Measurements from ENCODE around the gene DYDC1.
A peak's percentile ranks its signal among the peaks of the same experiment; 100 is the strongest.
"Not testable (repeated sequence)": the region's sequence is repeated elsewhere in the genome, so short reads cannot be mapped to it uniquely, and the experiment has no call there.

The DYDC1 gene

DNA sequence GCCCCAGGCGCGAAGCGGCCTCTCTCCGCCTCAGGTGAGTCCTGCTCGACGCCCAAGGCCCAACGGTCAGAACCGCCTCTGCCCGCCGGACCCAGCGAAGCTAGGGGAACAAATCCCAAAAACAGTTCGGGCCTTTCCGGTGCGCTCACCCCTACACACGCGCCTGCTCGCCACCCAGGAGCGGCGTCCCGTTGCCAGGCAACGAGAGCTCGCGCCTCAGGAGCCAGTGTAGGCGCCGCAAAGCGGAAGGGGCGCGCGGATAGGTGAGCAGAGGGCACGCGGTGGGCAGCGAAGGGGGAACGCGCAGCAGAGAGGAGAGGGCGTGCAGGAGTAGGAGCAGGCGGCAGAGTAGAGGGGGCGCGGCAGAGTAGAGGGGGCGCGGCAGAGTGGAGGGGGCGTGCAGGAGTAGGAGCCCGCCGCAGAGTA, at the start of gene DYDC1, which contains the start of gene DYDC2:
TSS of gene DYDC1 (minus strand) at position 193 of the 426 bp plus-strand sequence. CDS start 4,154 bp downstream, outside the sequence.
TSS of gene DYDC2 (plus strand) at position 219 of the 426 bp plus-strand sequence. CDS start 5,663 bp downstream, outside the sequence.
- peak in 1 of 4 experiments; percentile 3 for DNase-seq

DNA sequence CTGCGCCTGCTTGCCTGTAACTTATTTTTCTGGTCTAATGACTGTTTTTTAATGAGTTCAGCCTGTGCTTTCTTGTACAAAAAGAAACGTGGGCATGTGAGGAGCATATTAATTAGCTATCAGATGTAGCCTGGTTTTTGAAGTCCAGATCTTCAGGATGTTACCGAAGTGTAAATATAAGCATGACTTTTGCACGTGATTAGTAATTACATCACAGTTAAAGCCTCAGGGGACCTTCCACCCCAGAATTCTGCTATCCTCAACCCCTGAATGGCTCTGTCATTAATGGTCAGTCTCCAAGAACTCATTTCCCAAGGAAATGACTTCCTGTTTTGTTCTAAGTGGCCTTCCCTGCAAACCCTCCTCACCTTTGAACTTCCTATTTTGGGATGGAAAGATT, 49.6 kb upstream of the DYDC1 start:
- DNase-seq: no peak

DNA sequence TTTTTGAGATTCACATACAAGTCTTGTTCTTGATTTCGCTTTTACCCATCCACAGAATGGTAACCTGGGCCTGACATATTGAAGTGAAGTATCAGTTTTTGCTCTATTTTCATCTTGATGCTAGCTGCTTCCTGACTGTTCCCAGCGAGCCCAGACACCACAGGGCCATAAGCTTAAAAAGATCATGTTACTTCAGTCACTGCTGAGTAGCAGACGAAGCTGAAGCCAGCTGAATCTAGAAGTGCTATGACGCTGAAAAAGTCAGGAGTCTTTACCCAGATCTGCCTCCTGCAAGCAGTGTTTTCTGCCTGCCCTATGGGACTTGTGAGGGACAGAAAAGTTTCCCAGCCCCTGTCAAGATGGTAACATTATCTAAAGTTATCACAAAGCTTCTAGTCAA, 49.1 kb upstream of the DYDC1 start:
- DNase-seq: no peak

DNA sequence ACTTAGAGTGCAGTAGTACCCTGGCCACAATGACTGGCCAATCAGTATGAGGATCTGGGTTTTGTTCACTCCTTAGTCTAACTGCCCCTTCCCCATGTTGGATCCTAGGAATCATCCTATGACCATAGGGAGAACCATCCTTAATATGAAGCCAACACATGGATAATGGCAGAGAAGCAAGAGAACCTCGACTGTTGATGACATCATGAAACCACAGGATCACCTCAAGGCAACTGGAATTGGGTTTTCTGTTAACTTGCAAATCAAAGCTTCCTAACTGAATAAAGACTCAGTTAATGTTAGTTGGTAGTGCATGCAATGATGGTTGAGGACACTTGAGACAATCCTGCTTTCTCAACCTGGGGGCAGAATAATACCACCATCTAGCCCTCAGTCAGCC, 48.5 kb upstream of the DYDC1 start:
- no peak for DNase-seq

DNA sequence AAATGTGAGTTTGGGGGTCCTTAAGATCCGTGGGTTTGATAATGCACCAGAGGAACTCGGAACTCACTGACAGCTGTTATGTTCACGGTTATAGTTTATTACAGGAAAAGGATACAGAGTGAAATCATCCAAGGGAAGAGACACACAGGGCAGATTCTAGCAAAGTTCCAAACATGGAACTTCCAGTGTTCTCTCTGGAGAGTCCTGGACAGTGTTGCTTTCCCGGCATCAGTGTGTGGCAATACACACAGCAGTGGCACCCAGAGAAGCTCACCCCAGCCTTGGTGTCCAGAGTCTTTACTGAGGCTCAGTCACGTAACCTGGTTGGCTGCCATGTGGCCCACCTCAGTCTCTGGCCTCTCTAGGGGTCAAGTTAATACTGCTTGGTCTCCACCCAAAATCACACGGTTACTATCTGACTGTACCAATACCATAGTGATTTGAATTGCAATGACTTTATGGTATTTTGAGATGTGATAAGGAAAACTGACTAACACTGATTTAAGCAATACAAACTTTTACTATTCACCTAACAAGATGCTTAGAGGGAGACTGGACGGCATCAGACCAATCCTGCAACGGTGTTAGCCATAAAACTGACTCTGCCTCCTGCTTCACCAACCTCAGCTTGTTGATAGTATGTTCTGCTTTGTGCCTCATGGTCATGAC, 43.7 kb upstream of the DYDC1 start:
- no peak for DNase-seq

DNA sequence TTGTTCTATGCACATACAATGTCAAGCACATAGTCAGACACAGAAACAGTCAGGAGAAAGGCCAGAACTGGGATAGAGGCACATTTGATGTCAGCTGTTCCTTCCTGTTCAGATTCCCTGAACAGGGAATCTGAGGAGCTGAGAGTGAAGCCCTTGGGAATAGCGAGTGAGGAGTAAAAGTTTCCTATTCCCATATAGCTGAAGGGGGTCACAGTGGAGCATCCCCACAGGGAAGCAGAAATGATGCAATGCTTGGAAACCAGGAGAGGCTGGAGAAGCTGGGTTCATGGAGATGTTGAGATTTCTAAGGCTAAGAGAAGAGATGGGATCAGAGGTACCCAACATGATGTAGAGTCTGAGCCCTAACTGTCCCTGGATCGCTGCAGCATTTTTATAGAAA, 40.5 kb upstream of the DYDC1 start:
- DNase-seq: no peak

DNA sequence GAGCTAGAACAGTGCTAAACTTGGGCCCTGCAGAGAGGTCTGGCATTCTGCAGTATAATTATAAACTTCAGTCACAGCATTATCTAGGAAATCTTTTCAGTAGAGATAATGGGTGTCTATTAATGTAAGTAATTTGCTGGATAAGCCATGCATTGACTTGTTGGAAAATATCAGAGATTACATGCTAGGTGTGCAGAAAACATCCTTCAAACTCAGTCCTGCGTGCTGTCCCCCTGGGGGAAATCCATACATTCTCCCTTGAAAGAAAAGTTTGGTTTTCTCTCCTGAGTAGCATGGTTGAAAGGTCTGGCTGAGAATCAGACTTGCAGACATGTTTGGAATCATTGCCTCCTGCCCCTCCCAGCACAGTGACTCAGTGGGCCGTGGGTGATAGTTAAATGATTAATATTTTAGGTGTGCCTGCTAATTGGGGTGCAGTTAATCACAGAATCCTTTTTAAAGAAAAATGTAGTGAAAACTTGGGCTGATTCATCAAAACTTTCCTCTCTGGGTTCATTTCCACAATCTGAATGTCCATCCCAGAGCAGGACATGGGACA, 37.9 kb upstream of the DYDC1 start:
- no peak for DNase-seq

DNA sequence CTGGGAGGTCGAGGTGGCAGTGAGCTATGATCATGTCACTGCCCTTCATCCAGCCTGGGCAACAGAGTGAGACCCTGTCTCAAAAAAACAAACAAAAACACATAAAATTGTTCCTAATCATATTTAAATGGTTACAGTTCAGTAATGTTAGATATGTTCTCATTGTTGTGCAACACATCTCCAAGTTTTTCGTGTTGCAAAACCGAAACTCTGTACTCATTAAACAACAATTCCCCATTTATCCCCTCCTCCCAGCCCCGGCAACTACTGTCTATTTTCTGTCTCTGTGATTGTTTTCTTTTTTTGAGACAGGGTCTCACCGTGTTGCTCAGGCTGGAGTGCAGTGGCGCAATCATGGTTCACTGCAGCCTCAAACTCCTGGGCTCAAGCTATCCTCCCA, 35.7 kb upstream of the DYDC1 start:
- no peak for DNase-seq

DNA sequence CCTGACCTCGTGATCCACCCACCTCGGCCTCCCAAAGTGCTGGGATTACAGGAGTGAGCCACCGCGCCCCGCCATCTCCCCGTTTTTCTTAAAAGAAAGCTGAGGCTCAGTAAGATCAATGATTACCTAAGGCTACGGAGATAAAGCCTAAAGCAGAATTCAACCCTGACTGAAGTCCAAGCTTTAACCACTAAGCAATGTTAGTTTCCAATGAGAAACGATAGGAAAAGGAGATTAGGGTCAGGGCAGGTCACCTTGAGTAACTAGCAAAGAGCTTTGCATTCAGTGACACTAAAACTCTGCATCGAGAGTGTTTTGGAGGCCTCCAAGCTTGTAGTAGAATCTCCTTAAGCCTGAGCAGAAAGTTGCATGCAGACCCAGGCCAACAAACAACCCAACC, 34.2 kb upstream of the DYDC1 start:
- DNase-seq: no peak

DNA sequence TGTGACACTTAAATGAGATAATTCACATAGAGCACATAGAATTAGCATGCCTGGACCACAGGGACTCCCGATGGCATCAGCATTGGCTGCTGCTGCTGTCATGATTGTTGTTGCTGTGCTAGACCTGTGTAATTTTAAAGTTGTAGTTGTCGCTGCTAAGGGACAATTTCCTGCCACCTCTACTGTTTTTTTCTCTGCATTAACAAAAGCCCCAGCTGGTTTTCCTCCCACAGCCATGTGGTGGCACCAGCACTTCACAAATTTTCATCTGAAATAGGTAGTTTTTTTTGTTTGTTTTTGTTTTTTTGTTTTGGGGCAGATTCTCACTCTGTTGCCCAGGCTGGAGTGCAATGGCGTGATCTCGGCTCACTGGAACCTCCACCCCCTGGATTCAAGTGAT, 26.4 kb upstream of the DYDC1 start:
- peak in 1 of 4 experiments; percentile 18 for DNase-seq

DNA sequence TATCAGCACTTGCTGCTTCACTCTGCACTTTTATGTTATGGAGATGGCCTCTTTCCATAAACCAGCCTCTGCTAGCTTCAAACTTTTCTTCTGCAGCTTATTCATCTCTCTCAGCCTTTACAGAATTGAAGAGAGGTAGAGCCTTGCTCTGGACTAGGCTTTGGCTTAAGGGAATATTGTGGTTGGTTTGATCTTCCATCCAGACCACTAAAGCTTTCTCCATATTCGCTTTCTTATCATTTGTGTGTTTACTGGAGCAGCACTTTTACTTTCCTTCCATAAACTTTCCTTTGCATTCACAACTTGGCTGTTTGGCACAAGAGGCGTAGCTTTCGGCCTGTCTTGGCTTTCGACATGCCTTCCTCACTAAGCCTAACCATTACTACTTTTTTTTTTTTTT, 23.6 kb upstream of the DYDC1 start:
- DNase-seq: no peak

DNA sequence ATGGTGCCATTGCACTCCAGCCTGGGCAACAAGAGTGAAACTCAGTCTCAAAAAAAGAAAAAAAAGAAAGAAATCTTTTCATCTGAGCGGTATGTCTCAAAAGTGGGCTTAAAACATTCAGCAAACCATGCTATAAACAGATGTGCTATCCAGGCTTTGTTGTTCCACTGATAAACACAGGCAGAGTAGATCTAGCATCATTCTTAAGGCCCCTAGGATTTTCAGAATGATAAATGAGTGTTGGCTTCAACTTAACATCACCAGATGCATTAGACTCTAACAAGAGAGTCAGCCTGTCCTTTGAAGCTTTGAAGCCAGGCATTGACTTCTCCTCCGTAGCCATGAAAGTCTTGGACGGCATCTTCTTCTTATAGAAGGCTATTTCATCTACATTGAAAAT, 23.1 kb upstream of the DYDC1 start:
- DNase-seq: no peak

DNA sequence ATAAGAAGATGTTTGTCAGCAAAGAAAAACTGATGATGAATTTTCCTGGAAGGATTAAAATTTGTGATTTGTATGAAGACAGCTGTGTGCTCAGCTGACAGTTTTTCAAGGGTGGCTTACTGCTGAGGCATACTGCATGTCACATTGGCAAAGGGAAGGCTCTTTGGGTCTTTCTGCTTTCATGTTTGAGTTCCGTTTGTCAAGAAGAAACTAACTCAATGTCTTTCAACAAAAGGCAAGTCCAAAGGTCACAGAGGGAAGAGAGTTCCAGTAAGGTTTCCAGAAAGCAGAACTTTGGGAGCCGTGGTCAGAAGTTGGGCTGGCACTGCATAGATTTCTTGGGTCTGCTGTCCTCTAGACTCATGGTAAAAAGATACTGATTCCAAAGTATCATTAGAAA, 16.9 kb upstream of the DYDC1 start:
- DNase-seq: no peak

DNA sequence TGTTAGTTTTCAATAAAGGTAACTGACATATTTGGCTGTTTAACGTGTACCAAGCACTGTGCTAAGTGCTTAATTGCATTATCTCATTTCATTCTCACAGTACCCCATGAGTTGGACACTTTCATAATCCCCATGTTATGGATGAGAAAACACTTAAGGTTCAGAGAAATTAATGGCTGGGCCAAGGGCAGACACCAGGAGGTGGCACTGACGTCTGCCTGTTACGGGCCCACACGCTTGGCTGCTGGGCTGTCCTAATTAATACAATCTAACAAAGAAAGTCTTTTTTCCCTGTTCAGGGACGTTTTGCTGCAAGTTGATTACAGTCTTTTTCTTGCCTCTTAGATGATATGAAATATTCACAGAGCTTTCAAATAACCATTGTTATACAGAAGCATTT, 16.1 kb upstream of the DYDC1 start:
- no peak for DNase-seq

DNA sequence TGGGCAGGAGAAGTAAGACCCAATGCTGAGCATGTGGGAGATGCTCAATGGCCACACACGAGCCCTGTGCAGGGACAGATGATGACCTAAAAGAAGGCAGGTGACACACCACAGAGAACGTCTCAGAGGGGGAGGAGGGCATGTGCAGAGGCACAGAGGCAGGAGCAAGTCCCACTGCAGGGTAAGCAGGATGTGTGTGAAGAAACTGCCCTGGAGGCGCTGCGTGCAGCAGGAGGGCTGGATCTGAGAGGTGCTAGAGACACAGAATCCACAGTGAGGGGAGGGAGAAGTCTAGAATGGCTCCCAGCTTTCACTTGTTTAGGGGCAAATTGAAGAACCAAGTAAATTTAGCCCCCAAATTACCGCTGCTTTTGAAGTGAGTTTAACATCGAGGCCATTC, 14.9 kb upstream of the DYDC1 start:
- DNase-seq: no peak

DNA sequence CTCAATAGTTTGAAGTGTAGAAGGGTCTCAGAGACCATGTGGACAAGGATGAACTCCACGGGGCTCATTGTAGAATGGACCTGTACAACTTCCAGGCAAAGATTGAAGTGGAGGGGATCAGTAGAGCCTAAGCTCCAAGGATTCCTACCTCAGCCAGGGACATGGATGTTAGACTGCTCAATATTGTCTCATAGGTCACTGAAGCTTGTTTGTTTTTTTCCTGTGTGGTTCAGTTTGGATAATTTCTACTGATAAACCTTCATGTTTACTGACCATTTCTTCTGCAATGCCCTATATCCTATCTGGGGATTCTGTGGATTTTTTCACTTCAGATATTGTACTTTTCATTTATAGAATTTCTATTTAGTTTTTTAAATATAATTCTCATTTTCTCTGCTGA, 9.0 kb upstream of the DYDC1 start:
- no peak for DNase-seq

DNA sequence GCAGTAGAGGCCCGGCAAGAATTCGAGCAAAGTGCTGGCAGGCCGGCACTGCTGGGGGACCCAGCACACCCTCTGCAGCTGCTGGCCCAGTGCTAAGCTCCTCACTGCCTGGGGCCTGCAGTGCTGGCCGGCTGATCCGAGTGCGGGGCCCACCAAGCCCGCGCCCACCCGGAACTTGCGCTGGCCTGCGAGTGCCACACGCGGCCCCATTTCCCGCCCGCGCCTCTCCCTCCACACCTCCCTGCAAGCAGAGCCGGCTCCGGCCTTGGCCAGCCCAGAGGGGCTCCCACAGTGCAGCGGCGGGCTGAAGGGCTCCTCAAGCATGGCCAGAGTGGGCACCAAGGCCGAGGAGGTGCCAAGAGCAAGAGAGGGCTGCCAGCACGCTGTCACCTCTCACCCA, 3.1 kb upstream of the DYDC1 start:
- no peak for DNase-seq

DNA sequence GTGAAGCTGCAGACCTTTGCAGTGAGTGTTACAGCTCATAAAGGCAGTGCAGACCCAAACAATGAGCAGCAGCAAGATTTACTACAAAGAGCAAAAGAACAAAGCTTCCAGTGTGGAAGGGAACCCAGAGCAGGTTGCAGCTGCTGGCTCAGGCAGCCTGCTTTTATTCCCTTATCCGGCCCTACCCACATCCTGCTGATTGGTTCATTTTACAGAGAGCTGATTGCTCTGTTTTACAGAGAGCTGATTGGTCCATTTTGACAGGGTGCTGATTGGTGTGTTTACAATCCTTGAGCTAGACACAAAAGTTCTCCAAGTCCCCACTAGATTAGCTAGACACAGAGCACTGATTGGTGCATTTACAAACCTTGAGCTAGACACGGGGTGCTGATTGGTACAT, 2.4 kb upstream of the DYDC1 start:
- DNase-seq: not testable (repeated sequence)

DNA sequence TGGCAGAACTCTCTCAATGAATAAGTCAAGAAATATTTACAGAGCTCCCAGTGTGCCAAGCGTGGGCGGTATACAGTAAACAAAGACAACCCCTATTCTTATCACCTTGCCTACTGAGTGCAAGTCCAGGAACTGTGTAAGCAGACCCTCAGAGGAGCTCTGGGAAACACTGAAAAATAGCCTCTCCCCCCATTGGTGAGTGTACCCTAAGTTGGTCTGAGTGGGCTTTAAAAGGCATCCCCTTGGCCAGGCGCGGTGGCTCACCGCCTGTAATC, 1.2 kb upstream of the DYDC1 start:
- DNase-seq: no peak

DNA sequence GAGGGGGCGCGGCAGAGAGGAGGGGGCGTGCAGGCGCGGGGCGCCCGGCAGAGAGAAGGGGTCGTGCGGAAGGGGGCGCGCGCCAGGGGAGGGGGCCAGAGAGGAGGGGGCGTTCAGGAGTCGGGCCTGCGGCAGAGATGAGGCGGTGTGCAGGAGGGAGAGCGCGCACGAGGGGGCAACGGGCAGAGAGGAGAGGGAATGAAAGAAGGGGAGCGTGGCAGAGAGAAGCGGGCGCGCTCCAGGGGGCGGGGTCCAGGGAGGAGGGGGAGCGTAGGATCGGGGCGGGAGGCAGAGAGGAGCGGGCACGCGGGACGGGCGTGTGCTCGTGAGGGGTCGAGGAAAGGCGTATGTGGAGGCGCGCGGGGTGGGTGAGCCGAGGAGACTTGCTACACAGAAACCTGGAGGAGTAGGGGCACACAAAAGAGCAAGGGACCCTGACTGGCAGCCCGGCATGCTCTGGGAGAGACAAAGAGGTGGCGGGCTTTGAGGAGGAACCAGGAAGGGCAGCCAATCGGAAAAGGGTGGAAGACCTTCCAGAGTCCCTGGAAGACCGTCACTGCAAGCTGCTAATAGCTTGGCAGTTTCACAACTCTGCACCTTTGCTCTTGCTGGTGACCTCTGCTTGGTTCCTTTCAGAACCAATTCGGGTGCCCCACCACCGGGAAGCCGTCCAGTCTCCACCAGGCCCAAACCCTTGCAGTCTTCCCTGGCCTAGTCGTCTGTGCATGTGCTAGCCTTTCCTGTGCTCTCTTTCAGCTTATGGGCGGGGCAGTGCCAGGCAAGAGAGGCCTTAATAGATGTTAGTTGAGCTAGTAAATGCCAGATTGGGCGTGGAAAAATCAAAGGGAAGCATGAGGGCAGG, 665 bp upstream of the DYDC1 start:
- DNase-seq: no peak

DNA sequence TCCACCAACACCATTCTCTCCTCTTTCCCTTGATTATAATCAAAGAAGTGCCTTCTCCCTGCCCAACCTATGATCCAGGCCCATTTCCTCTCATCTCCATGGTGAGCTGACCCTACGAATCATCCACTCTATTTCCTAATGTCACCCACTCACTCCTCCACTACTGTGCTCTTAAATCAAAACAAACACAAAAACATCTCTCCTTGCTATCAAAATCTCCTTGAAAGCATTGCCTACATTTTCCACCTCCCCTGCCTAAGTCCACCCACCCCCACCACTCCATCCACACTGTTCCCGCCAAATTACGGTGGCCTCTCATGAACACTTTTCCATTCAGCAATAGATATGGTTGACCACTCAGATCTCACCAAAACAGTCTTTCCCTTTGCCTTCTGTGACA, 5.3 kb downstream of the DYDC1 start:
- no peak for DNase-seq

DNA sequence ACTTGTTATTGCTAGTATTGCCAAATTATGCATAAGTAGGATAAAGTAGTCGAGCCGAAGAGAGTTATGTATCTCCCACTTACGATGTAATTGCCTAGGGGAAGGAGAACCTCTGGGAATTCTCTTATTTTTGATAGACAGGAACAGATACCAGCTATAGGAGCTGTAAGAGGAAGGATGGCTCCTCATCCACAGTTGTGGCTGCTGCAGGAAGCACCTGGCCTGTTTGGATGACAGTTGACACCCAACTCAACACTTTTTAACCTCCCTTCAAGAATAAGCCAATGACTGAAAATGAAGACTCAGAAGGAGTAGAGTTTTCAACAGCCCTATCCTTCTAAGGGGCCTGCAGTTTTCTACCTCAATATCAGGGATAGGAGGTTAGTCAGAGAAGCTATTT, 6.3 kb downstream of the DYDC1 start:
- DNase-seq: no peak

DNA sequence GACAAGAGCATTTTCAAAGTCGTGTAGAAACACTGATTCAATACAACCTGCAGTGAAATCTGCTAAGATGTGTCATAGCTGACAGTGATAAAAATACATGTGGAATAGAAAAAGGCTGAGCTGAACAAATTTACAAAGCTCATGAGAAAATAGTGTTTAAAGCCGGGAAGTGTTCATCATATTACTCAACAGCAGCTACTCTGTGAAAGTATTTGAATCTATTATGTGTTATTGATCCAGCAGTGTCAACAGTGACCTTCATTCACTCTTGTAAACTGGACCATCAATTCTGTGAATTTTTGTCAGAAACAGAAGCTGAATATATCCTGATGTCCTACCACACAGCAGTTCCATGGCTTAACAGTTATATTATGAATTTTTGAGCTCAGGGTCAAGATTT, 11.6 kb downstream of the DYDC1 start:
- no peak for DNase-seq

DNA sequence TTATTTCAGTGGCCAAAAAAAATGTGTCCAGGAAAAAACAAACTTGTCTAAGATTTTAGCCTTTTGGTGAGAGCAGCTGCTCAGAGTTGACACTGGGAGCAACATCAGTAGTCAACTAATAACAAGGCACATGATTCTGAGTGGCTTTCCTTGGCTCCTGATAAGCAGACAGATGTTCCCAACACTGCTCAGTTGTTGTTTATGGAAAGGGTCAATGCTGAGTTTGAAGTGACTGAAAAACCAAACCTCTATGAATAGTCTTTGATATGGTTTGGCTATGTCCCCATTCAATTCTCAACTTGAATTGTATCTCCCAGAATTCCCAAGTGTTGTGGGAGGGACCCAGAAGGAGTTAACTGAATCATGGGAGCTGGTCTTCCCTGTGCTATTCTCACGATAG, 12.3 kb downstream of the DYDC1 start:
- no peak for DNase-seq
